Retina (tissue), 1 donor: Measurements from ENCODE around the gene MED12.

Experiments
- DNase-seq: peaks from one replicate; pipeline ENCODE4 v3.0.0-alpha.2; 2016

MED12 gene

GRCh38 chrX:71107762-71108360 is 10.5 kb upstream of the MED12 start:
- no peak for DNase-seq

DNA sequence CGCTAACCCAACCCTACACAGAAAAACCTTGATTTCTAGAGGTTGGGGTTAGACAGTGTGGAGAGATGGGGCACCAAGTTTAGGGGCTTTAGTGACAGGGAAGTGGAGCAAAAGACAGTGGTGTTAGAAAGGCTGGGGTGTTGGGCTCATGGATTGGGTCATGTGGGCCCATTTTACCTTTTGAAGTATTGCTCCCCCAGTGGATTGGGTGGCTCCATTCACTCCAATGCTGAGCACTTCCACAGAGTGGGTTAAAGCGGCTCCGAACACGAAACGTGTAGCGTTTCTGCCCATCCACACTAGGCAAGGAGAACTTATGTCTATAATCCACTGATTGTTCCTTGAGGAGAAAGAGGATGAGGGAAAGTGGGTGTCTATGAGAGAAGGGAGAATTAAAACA is 9.3 kb upstream of the MED12 start:
- no peak for DNase-seq

GRCh38 chrX:71111141-71111843 is 7.1 kb upstream of the MED12 start, which contains the start of gene IL2RG:
Gene IL2RG, minus strand, starts transcription at chrX:71111577. Its CDS starts 38 bp downstream, at chrX:71111539.
- no peak for DNase-seq

DNA sequence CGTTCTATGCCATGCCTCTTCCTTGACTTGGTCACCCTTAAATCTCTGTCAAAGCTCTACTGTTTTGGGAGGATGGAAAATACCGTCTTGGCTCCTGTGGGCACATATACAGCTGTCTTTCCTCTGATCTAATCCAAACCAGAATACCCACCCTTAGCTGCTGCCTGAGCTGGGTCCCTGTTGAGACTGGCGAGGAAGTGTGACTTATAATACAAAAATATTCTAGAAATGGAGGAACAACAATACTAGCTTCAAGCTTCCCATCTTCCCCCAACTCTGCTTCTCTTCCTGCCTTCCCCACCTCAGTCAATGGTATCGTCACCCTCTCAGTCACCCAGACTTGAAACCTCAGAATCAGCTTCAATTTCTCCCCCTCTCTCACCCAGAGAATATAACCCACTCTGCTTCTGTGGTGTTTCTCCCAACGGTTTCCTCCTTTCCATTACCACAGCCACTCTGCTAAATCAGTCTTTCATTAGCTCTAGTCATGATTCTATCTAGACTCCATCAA is 6.4 kb upstream of the MED12 start:
- DNase-seq, result no peak

DNA sequence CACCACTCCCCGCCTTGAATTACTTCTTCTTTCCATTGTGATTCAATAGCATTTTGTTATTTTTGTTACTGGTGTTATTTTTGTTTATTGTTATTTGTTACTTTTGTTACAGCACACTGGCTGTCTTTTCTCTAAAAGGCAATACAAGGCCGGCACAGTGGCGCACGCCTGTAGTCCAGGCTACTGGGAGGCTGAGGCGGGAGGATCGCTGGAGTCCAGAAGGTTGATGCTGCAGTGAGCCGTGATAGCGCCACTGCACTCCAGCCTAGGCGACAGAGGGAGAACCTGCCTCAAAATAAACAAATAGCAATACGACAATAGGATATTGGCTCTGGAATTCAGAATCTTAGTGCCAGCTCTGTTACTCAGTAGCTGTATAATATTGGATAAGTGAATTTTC is 1.0 kb upstream of the MED12 start:
- DNase-seq, result no peak

DNA sequence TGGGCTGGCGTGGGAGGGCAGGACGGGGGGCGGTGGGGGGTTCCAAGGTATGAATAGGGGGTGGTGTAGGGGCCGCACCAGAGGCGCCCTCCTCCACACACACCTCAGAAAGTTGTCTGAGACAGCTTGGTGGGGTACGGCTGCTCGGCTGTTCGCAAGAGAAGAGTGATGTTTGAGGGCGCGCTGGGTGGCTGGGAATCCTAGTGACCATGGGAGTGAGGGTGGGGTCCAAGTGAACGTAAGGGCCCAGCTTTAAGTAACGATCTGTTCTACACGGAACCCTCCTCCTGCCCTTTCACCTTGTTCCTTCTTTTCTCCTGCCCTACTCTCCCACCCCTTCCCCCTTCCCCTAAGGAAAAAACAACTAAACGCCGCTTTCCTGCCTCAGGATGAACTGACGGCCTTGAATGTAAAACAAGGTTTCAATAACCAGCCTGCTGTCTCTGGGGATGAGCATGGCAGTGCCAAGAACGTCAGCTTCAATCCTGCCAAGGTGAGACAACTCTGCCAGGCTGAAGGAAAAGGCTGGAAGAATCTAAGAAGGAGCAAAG is 664 bp downstream of the MED12 start:
- no peak for DNase-seq

- no peak for DNase-seq
These were observed 9.9 kb downstream of the MED12 start for GRCh38 chrX:71128166-71128833.

DNA sequence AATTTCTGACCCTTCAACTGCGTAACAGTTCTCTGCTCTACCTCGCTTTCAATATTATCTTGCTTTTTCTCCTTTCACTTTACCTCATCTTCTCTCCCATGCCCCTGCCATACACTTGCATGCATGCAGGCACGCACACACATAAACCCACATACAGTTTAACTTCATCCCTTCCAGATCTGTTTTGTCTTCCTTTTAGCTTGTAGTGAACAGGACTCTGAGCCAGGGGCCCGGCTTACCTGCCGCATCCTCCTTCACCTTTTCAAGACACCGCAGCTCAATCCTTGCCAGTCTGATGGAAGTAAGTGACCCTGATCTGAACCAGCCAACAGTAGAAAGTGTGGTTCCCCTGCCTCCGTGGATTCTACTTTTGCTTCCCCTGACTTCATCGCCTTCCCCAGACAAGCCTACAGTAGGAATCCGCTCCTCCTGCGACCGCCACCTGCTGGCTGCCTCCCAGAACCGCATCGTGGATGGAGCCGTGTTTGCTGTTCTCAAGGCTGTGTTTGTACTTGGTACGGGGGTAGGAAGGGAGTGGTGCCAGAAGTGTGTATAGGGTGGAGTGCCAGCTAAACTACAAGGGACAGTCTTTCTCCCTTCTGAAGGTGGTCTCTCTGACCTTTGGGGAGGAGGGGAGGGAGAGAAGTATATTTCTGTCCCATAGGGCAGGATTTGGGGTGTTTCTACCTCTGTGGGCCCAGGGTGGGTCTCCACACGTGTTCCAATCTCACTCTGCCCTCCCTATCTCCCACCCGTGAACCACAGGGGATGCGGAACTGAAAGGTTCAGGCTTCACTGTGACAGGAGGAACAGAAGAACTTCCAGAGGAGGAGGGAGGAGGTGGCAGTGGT is 10.7 kb downstream of the MED12 start:
- DNase-seq, result peak; percentile 60

- DNase-seq, result no peak
These were observed 13.1 kb downstream of the MED12 start for GRCh38 chrX:71131510-71131909.

DNA sequence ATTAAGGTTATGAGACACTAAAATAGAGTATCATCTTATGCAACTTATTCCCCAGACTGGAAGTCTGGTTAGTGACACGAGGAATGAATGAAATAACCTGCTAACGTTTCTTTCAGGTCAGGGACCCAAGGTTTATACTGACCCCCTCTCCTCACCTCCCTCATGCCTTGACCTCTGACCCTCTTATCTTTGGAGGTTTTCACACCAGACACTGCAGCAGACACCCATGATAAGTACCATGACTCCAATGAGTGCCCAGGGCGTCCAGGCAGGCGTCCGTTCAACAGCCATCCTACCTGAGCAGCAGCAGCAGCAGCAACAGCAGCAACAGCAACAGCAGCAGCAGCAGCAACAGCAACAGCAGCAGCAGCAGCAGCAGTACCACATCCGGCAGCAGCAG is 22.0 kb downstream of the MED12 start:
- DNase-seq, result no peak

DNA sequence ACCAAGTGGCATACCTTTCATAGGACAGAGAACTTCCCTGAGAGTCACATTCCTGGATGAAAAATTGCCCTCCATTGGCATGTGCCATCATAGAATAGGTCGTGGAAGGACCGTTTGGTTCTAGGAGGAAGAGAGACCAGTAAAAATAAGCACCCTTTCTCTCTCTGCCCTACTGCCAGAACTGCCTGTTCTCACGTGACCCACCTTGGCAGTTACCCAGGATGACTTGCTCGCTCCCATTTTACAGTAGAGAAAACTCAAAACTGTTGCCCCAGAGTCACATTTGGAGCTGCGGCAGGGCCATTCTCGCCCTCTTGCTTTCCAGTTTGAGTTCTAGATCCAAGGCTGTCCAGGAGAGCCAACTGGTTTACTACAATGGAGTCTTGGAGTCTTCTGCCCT is 25.1 kb downstream of the MED12 start:
- no peak for DNase-seq

- peak; percentile 65 for DNase-seq
These were observed 26.3 kb downstream of the MED12 start, which contains the start of gene NLGN3 for GRCh38 chrX:71144651-71145050. Gene NLGN3, plus strand, starts transcription at chrX:71144841. Its CDS starts 2,909 bp downstream, at chrX:71147750.

DNA sequence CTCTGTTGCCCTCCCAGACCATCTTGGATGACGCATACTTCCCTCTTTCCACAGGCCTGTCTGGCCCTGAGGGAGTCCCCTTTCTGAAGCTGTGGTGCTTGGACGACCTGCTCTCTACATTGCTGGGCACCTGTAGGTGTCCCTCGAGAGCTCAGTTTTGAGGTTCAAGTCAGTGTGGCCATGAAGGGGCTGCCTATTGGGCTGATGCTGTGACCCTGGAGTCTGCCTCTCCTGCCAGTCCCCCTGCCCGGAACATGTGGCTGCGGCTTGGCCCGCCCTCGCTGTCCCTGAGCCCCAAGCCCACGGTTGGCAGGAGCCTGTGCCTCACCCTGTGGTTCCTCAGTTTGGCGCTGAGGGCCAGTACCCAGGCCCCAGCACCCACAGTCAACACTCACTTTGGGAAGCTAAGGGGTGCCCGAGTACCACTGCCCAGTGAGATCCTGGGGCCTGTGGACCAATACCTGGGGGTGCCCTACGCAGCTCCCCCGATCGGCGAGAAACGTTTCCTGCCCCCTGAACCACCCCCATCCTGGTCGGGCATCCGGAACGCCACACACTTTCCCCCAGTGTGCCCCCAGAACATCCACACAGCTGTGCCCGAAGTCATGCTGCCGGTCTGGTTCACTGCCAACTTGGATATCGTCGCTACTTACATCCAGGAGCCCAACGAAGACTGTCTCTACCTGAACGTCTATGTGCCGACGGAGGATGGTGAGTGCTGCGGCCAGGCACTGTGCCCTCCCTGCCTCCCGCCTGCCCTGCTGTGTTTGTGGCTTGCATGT is 29.3 kb downstream of the MED12 start:
- DNase-seq, result no peak

DNA sequence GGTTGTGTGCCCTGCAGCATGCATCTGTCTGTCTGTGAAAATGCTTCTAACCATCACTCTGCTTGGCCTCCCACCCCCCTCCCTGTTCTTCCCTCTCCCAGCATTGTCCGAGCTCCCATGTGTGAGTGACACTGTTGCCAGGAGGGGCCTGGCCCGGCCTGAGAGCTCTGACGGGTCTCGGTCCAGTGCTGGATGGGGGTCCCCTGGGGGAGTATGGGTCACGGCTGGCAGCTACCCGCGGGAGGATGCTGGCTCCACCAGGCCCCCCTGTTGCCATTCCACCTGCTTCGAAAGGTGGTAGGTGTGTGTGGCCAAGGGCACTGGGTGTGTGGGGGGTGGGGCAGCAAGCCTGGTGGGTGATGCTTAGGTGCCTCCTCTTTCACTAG is 29.9 kb downstream of the MED12 start:
- no peak for DNase-seq

DNA sequence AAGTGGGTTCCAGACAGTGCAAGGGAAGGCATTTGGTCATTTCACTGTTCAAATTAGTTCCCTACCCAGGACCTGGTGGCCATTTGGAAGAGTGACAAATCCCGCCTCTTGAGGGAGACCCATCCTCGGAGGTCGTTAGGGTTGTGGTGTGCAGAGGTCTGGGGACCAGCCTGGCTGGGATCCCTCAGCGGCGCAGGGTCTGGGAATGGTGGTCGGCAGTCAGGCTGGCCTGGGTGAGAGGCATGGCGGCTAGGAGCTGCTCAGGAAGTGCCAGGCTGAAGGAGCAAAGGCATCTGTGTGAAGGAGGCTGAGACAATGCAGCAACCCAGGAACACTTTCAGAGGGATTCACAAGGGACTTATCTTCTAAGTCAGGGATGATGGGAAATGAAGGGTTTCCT is 33.0 kb downstream of the MED12 start:
- DNase-seq, result no peak

GRCh38 chrX:71154196-71154595 is 35.8 kb downstream of the MED12 start:
- no peak for DNase-seq

GRCh38 chrX:71154641-71155040 is 36.2 kb downstream of the MED12 start:
- no peak for DNase-seq

DNA sequence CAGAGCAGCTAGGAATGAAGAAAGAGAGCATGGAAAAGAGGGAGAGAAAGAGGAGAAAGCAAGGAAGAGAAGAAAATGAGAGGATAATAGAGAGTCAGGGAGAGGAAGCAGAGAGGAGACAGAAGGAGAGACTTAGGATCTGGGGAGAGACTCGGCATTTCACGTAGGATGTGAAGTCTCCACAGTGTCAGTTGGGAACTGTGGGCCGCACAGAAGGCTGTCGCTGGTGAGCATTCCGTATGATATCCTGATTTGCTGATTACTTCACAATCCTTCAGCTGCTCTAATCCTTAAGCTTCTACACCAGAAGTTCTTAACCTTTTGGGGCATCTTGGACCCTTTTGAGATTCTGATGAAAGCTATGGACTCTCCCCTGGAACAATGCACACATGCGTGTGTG is 40.2 kb downstream of the MED12 start:
- DNase-seq, result no peak

GRCh38 chrX:71159335-71159734 is 40.9 kb downstream of the MED12 start:
- DNase-seq, result no peak

GRCh38 chrX:71160475-71160874 is 42.1 kb downstream of the MED12 start:
- DNase-seq, result no peak

- DNase-seq, result no peak
These were observed 44.6 kb downstream of the MED12 start for GRCh38 chrX:71162981-71163380.

DNA sequence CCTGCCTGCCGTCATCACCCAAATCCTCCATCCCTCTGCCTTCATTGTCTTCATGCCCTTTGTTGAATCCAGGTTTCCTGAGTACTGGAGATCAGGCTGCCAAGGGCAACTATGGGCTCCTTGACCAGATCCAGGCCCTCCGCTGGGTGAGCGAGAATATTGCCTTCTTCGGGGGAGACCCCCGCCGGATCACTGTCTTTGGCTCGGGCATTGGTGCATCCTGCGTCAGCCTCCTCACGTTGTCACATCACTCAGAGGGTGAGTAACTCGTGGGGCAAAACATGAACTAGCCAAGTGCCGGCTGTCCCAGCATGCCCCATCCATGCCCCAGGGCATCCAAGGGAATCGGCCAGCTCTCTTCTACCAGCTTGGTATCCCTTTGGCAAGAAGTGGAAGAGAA is 45.7 kb downstream of the MED12 start:
- DNase-seq, result no peak
